ENCODE measurements around the gene AGTRAP. TPM values are rescaled to one million over a fixed set of nuclear protein-coding genes. Genes with fewer than 3 reads are reported as not detected.

AGTRAP gene
- polyA plus RNA-seq, 3 donors from 2014 or later: 319 to 591 (median 324) TPM

DNA sequence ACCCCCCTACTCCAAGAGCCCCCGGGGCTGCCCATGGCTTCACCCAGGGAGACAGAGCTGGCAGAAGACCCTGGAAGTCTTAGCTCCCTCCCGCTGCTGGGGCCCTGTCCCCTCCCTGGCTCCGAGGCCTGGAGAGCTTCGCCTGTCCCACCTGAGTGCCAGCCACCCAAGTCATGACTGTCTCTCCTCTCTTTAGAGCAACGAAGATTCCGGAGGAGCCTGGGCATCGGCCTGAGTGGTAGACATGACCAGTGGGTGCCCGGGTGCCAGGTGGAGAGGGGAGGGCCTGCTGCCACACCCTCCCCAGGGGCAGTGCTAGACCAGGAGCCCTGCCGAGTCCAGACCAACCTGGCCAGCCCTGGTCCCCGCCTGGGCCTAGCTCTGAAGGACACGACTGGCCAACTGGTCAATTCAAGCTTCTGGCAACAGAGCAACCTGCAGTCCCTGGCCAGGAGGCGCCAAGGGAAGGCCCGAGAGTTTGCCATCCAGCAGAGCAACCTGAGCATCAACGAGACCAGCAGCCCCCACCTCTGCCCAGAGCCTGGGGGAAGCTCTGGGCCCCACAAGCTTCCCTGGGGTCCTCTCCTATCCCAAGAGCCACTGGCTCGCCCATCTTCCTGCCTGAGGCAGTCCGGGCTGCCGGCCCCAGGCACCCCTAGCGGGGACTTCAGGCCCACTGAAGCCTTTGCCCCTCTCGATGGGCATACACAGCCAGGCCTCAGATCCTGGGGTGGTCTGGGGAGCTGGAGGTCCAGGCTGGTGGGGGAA lies 29.9 kb downstream of the AGTRAP start:
- peaks cover 4 to 6% of the 10 kb centered on the region in 2 donors for H3K4me1 Mint-ChIP-seq
- H3K27me3 Mint-ChIP-seq (ENCODE audit: low read depth in 3 of 3): peaks cover 4 to 7% (median 6%) of the 10 kb centered on the region in 3 donors
- no peaks in the 10 kb centered on the region for H3K9me3 Mint-ChIP-seq
- no peak for DNase-seq
- H3K4me3 Mint-ChIP-seq: no peak overlapping the region
- no peak overlapping the region for H3K27ac Mint-ChIP-seq
- H3K36me3 Mint-ChIP-seq: peaks cover 0 to 3% (median 0%) of the 10 kb centered on the region in 3 donors

DNA sequence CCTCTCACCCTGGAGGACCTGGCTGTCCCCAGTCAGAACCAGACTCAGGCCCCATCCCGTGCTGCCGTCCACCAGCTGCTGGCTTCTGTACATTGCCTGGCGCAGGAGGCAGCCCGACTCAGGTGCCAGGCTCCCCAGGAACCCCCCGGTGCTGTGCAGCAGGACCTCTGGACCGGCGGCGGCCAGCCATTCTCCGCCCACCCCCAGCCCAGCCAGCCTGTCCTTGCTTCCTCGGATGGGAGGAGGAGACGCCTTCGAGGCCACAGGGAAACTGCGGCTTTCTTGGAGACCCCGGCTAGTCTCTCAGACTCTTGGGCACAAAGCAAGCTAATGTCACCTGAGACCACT lies 30.5 kb downstream of the AGTRAP start:
- no peaks in the 10 kb centered on the region for H3K36me3 Mint-ChIP-seq
- H3K9me3 Mint-ChIP-seq: no peaks in the 10 kb centered on the region
- H3K27me3 Mint-ChIP-seq (ENCODE audit: low read depth in 3 of 3): peaks cover 2 to 7% (median 4%) of the 10 kb centered on the region in 3 donors
- H3K27ac Mint-ChIP-seq: no peak overlapping the region
- H3K4me1 Mint-ChIP-seq: peaks cover under 1 to 4% of the 10 kb centered on the region in 2 donors
- DNase-seq: no peak
- no peak overlapping the region for H3K4me3 Mint-ChIP-seq

DNA sequence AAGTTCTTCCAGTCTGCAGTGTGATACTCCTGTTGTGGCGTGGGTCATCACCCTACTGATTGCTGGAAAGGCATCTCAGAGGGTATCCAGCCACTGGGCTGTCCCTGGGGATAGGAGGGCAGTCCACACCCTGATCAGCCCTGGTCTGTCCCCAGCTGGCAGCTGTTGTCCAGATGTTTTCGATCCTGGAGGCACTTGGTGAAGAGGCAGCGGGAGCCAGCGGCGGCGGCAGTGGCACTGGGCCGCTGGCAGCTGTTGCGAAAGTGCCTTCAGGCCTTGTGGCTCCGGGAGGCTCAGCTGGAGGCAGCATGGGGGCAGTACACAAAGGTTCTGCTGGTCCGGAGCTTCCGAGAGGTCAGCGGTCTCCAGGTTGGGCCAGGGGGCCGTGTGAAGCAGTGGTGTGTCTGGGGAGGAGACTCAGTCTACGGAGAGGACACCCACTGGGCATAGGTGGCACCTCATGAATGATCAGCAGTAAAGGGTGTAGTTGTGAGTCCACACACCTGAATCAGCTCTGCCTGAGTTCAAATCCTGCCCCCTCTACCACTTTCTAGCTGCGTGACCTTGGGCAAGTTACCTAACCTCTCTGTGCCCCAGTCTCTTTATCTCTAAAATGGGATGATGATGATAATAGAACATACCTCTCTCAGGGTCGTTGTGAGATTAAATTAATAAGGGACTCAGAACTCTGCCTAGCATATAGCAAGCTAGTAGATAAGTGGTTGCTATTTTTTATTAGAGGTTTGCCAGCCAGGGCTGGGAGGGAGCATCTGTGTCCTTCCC lies 32.2 kb downstream of the AGTRAP start:
- H3K27ac Mint-ChIP-seq: no peak overlapping the region
- H3K4me1 Mint-ChIP-seq: no peaks in the 10 kb centered on the region
- no peak for DNase-seq
- H3K36me3 Mint-ChIP-seq: no peaks in the 10 kb centered on the region
- H3K4me3 Mint-ChIP-seq: no peak overlapping the region
- H3K9me3 Mint-ChIP-seq: no peaks in the 10 kb centered on the region
- H3K27me3 Mint-ChIP-seq (ENCODE audit: low read depth in 3 of 3): peaks cover 0 to 4% (median 2%) of the 10 kb centered on the region in 3 donors

DNA sequence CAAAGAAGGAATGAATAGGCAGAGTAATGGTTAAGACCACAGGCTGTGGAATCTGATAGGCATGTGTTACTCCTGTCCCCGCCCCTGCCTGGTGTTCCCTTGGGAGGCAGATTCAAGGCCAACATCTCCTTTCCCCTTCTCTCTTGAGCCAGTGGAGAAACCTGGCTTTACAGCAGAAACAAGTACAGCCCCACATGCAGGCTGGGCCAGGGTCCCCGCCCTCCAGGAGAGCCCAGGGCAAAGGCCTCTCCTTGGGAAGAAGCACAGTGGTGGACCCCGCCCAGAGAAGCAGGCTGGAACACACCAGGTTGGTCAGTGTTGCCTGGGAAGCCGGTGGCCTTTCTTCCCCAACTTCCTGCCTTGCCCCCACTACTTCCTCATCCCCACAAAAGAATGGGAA lies 32.9 kb downstream of the AGTRAP start:
- no peak overlapping the region for H3K27ac Mint-ChIP-seq

DNA sequence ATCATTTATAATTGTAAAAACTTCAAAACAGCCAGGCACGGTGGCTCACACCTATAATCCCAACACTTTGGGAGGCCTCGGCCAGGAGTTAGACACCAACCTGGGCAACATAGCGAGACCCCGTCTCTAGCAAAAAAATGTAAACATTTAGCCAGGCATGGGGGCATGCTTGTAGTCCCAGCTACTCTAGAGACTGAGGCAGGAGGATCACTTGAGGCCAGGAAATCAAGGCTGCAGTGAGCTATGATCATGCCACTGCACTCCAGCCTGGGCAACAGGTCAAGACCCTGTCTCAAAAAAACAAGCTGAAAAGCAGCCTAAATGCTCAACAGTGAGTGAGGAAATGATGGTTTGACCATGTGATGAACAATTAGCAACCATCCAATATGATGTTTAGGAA lies 33.3 kb downstream of the AGTRAP start:
- Mint-ChIP-seq H3K36me3 (no peaks in the 10 kb centered on the region), H3K4me3 (no peak overlapping the region), H3K9me3 (no peaks in the 10 kb centered on the region), H3K4me1 (no peaks in the 10 kb centered on the region), H3K27ac (no peak overlapping the region), H3K27me3 (ENCODE audit: low read depth in 3 of 3) (peaks cover 0 to 4% (median 2%) of the 10 kb centered on the region in 3 donors)
- DNase-seq: no peak

More for the DNA sequence above, 32.9 kb downstream of the AGTRAP start:
- Mint-ChIP-seq H3K4me3 (no peak overlapping the region), H3K27me3 (ENCODE audit: low read depth in 3 of 3) (peaks cover 0 to 4% (median 2%) of the 10 kb centered on the region in 3 donors), H3K4me1 (no peaks in the 10 kb centered on the region), H3K36me3 (no peaks in the 10 kb centered on the region), H3K9me3 (no peaks in the 10 kb centered on the region)
- DNase-seq: no peak

DNA sequence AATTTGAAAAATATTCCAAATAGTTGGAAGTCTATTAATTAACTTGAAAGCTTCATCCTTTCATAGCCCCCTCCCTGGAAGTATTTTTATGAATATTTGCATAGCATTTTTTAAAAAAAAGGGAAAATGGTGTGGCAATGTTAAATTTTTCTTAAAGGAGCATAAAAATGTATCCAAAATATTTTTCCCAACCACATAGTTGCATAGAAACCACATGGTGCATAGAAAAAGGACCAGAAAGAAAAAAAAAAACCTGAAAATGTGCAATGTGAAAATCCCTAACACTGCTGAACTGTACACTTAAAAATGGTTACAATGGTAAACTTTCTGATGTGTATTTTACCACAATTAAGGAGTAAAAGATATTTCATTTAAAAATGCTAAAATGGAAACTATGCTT lies 34.1 kb downstream of the AGTRAP start:
- H3K27me3 Mint-ChIP-seq (ENCODE audit: low read depth in 3 of 3): peaks cover 0 to 3% (median 2%) of the 10 kb centered on the region in 3 donors
- no peak overlapping the region for H3K27ac Mint-ChIP-seq
- H3K36me3 Mint-ChIP-seq: no peaks in the 10 kb centered on the region
- no peak for DNase-seq
- H3K4me1 Mint-ChIP-seq: no peaks in the 10 kb centered on the region
- H3K9me3 Mint-ChIP-seq: no peaks in the 10 kb centered on the region
- no peak overlapping the region for H3K4me3 Mint-ChIP-seq

DNA sequence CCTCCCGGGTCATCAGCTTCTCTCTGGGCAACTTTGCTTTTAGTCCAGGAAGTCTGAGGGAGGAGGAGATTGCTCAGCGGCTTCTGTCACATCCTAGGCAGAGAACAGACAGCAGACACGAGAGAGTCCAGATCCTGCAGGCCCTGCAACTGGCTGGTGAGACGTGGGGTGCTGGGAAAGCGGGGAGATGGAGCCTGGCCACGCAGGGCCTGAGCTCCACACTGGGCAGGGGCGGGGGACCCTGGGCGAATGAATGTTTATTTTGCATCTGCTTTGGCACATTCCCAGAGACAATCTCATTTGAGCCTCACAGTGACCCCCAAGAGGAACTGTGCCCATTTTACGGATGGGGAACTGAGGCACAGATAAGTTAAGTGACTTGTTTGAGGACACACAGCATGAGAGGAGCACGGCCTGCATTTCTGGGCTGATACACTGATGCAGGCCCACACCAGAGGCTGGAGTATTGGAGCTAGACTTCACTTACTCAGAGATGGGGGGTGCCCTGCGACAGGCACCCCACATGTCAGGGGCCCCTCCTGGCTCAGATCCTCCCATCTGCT lies 35.6 kb downstream of the AGTRAP start:
- no peak overlapping the region for H3K4me3 Mint-ChIP-seq
- H3K27me3 Mint-ChIP-seq (ENCODE audit: low read depth in 3 of 3): peaks cover 0 to 1% (median 0%) of the 10 kb centered on the region in 3 donors
- H3K27ac Mint-ChIP-seq: no peak overlapping the region
- no peak for DNase-seq
- H3K4me1 Mint-ChIP-seq: no peaks in the 10 kb centered on the region
- H3K36me3 Mint-ChIP-seq: no peaks in the 10 kb centered on the region
- H3K9me3 Mint-ChIP-seq: no peaks in the 10 kb centered on the region

DNA sequence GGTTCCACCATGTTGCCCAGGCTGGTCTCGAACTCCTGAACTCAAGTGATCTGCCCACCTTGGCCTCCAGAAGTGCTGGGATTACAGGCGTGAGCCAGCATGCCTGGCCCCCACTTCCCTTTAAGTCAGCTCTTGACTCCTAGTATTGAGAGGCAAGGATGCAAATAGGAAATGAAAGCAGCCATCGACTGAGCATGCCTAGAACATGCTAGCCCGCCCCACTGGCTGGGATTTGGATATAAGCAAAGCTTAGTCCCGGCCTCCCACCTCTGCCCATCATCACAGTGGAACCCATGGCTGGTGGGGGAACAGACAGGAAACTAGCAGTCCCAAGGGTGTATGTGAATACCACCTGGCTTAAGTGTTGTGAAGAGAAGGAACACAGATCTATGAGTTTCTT lies 36.5 kb downstream of the AGTRAP start:
- Mint-ChIP-seq H3K27ac (no peak overlapping the region), H3K27me3 (ENCODE audit: low read depth in 3 of 3) (peaks cover 0 to 1% (median 0%) of the 10 kb centered on the region in 3 donors), H3K36me3 (no peaks in the 10 kb centered on the region), H3K9me3 (no peaks in the 10 kb centered on the region), H3K4me1 (no peaks in the 10 kb centered on the region), H3K4me3 (no peak overlapping the region)
- no peak for DNase-seq

DNA sequence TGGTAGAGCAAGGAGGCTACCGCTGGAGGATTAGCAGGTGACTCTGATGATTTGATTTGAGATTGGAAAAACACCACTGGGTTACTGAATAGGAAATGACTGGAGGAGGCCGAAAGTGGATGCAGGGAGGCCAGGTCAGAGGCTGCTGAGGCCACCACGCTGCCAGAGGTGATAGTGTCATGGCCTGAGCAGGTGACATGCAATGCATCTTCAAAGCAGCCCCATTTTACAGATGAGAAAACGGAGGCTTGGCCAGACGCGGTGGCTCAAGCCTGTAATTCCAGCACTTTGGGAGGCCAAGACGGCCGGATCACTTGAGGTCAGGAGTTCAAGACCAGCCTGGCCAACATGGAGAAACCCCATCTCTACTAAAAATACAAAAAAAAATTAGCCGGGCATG lies 38.8 kb downstream of the AGTRAP start:
- H3K4me3 Mint-ChIP-seq: no peak overlapping the region
- H3K36me3 Mint-ChIP-seq: no peaks in the 10 kb centered on the region
- H3K27ac Mint-ChIP-seq: no peak overlapping the region
- DNase-seq: no peak
- H3K9me3 Mint-ChIP-seq: no peaks in the 10 kb centered on the region
- H3K4me1 Mint-ChIP-seq: no peaks in the 10 kb centered on the region
- H3K27me3 Mint-ChIP-seq (ENCODE audit: low read depth in 3 of 3): peaks cover 0 to 1% (median 0%) of the 10 kb centered on the region in 3 donors

DNA sequence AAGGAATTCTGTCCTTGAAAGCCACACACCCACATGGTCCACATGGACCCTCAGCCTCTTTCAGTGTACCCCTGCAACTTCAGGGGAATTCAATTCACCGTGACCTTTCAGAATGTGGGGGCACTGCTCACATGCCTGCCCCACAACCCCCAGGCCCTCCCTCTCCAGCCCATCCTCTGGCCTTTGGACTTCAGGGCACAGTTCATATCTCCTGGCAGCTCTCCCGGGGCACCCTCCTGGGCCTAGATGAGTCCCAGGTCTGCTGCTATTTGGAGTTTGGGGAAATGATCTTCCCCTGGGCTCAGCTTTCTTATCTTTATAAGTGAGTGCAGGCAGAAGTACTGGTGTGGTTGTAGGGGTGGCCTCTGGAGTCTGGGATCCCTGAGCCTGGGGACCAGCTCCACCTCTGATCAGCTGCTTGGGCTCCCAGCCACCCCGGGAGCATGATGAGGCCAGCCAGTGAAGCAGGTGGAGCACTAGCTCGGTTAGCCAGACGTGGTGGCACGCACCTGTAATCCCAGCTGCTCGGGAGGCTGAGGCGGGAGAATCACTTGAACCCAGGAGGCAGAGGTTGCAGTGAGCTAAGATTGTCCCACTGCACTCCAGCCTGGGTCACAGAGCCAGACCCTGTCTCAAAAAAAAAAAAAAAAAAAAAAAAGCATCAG lies 41.9 kb downstream of the AGTRAP start:
- Mint-ChIP-seq H3K4me3 (no peak overlapping the region), H3K4me1 (no peaks in the 10 kb centered on the region), H3K27ac (no peak overlapping the region), H3K27me3 (ENCODE audit: low read depth in 3 of 3) (peaks cover 0 to 4% (median 0%) of the 10 kb centered on the region in 3 donors), H3K36me3 (no peaks in the 10 kb centered on the region), H3K9me3 (no peaks in the 10 kb centered on the region)
- no peak for DNase-seq

DNA sequence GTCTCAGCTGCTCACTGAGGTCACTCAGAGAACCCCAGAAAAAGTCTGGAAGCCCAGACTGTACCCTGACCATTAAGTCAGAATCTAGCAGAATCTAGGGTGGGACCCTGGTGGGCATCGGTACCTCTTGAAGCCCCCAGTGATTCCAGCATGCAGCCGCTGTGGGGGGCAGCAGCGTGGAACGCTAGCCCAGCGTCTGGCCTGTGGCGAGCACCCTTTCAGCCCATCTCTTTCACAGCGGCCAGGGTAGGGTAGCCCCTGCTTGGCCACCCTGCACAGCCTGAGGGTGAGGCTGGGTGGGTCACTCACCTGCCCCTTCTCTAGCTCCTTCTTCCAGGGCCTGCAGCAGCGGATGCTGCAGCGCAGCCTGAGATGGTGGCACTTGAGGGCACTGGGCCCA lies 42.4 kb downstream of the AGTRAP start:
- Mint-ChIP-seq H3K36me3 (no peaks in the 10 kb centered on the region), H3K27ac (no peak overlapping the region), H3K4me1 (no peaks in the 10 kb centered on the region), H3K4me3 (no peak overlapping the region), H3K27me3 (ENCODE audit: low read depth in 3 of 3) (peaks cover 0 to 4% (median 0%) of the 10 kb centered on the region in 3 donors), H3K9me3 (no peaks in the 10 kb centered on the region)
- no peak for DNase-seq

DNA sequence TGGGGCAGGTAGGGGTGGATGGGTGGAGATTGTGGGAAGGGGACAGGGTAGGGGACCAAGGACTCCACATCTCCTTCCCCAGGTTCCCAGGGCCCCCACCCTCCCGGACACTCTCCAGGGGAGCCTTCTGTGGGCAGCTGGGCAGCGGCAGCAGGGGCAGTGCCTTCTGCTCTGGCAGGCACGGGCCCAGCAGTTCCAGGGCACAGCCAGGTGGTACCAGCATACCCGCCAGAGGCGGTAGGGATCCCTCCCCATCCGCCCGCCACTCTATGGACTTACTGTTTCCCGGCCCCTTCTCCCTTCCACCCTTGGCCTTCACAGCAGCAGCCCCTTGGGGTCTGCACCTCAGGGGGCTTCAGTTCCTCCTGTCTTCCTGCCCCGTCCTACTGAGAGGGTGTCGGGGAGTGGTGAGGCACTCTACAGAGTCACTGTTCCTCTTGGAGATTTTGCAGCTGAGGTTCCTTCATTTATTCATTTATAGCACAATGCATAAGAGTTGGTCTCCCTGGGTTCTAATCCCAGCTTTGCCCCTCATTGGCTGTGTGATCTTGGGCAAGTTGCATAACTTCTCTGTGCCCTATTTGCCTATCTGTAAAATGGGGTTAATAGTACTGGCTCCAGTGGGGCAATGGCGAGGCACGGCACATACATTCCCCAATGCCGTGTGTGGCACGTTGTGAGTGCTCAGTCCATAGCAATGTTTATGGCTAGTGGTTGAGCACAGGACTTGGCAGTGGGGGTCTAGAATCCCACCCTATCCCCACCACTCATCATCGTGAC lies 43.1 kb downstream of the AGTRAP start:
- no peak for DNase-seq
- Mint-ChIP-seq H3K9me3 (no peaks in the 10 kb centered on the region), H3K27me3 (ENCODE audit: low read depth in 3 of 3) (peaks cover 0 to 4% (median 0%) of the 10 kb centered on the region in 3 donors), H3K4me3 (no peak overlapping the region), H3K27ac (no peak overlapping the region), H3K36me3 (no peaks in the 10 kb centered on the region), H3K4me1 (peaks cover 0 to 1% of the 10 kb centered on the region in 2 donors)

DNA sequence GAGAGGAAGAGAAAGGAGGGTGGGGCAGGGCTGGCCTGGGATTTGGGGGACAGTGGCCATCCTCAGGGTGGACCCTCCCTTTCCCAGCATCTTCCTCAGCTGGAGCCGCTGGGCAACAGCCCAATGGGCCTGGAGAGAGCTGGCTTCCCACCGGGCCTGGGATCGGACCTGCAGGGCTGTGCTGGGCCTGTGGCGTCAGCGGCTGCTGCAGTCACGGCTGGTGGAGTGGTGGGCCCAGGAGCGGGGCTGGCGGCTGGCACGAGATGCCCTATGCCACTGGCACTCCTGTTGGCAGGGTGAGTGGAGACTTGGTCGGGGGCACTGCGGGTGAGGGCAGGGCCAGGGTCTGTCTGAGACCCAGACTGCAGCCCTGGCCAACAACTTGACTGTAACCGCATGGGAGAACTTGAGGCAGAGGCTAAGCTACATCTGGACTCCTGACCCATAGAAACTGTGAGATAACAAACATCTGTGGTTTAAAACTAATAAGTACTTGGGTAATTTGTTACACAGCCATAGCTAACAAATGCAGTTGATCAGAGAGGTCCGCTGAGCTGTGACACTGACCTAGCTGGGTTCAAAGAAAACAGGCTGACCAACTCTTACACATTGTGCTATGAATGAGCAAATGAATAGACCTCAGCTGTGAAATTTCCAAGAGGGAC lies 43.9 kb downstream of the AGTRAP start:
- peaks cover 0 to 3% of the 10 kb centered on the region in 2 donors for H3K4me1 Mint-ChIP-seq
- no peaks in the 10 kb centered on the region for H3K9me3 Mint-ChIP-seq
- no peaks in the 10 kb centered on the region for H3K36me3 Mint-ChIP-seq
- H3K27ac Mint-ChIP-seq: no peak overlapping the region
- H3K27me3 Mint-ChIP-seq (ENCODE audit: low read depth in 3 of 3): peaks cover 0 to 4% (median 0%) of the 10 kb centered on the region in 3 donors
- H3K4me3 Mint-ChIP-seq: no peak overlapping the region
- DNase-seq: no peak

Measured in immature natural killer cell (primary cell).